IMR-90 (cell line): ENCODE data around the gene SREK1. TPM values are rescaled to one million over a fixed set of nuclear protein-coding genes. Genes with fewer than 3 reads are reported as not detected.

ENCODE experiments used
- ATAC-seq: fragments of 200-7000 bp; cut with Tn5 transposase; 2 replicates; pipeline ENCODE4 v1.9.1; 2020; ENCODE audit warnings: low read depth, mild to moderate bottlenecking, moderate library complexity
- BruUV-seq: library from RNA; stranded (reverse); fragments of 400-500 nt; replicated peaks from 2 replicates; lab custom pipeline; 2021; lab: Mats Ljungman, UMichigan
- CTCF ChIA-PET: fragments of 300-600 bp; formaldehyde crosslinking; extraction: SDS; loops from one replicate; lab custom pipeline; 2021; ENCODE audit warnings: antibody characterized with exemption; lab: Yijun Ruan, JAX
- POLR2A ChIA-PET: fragments of 300-600 bp; sonication (Branson Sonifier 250); formaldehyde crosslinking; loops from one replicate; lab custom pipeline; 2022; ENCODE audit warnings: antibody characterized with exemption; ENCODE audit not compliant: unreplicated experiment; lab: Charles Lee
- DNase-seq: peaks from one replicate; pipeline ENCODE4 v3.0.0; 2013
- H2AFZ ChIP-seq: replicated peaks from 2 replicates; pipeline ENCODE3; 2013; ENCODE audit warnings: low read length, mild to moderate bottlenecking; ENCODE audit not compliant: poor library complexity
- H2AK5ac ChIP-seq: 2 replicates; pipeline ENCODE4 v1.6.1; 2013; ENCODE audit warnings: low read depth, low read length, inconsistent platforms
- H2AK9ac ChIP-seq: replicated peaks from 2 replicates; pipeline ENCODE3; 2013; ENCODE audit warnings: mild to moderate bottlenecking, low read depth, low read length, moderate library complexity; ENCODE audit not compliant: poor library complexity
- H2BK120ac ChIP-seq: 2 replicates; pipeline ENCODE4 v1.6.1; 2013; ENCODE audit warnings: low read depth, low read length, inconsistent platforms
- H2BK15ac ChIP-seq: 3 replicates; pipeline ENCODE4 v1.6.1; 2013; ENCODE audit warnings: low read depth, low read length, inconsistent platforms
- H2BK20ac ChIP-seq: 2 replicates; pipeline ENCODE4 v1.6.1; 2013; ENCODE audit warnings: low read depth, mild to moderate bottlenecking, inconsistent platforms, low read length, moderate library complexity
- H2BK5ac ChIP-seq: 2 replicates; pipeline ENCODE4 v1.6.1; 2013; ENCODE audit warnings: mild to moderate bottlenecking, low read depth, low read length, inconsistent platforms; ENCODE audit not compliant: poor library complexity, severe bottlenecking
- H3K14ac ChIP-seq: replicated peaks from 2 replicates; pipeline ENCODE4 v1.6.1; 2013; ENCODE audit warnings: low read depth, low read length, inconsistent platforms
- H3K18ac ChIP-seq: 2 replicates; pipeline ENCODE4 v1.6.1; 2013; ENCODE audit warnings: low read depth, low read length, control low read depth
- H3K23ac ChIP-seq: 2 replicates; pipeline ENCODE4 v1.6.1; 2013; ENCODE audit warnings: low read depth, low read length, inconsistent platforms
- H3K27ac ChIP-seq: 2 replicates; pipeline ENCODE4 v1.5.1; 2013; ENCODE audit warnings: mild to moderate bottlenecking, control low read depth, low read length; ENCODE audit not compliant: insufficient read depth
- H3K27me3 ChIP-seq: 2 replicates; pipeline ENCODE4 v1.6.1; 2013; ENCODE audit warnings: low read length; ENCODE audit not compliant: control insufficient read depth, insufficient read depth
- H3K36me3 ChIP-seq: 2 replicates; pipeline ENCODE4 v1.6.1; 2013; ENCODE audit warnings: low read length, mixed read lengths; ENCODE audit not compliant: control insufficient read depth, insufficient read depth
- H3K4ac ChIP-seq: 2 replicates; pipeline ENCODE4 v1.6.1; 2013; ENCODE audit warnings: low read depth, low read length, inconsistent platforms
- H3K4me1 ChIP-seq: 2 replicates; pipeline ENCODE4 v1.6.1; 2013; ENCODE audit warnings: low read length, mixed read lengths; ENCODE audit not compliant: control insufficient read depth, insufficient read depth
- H3K4me2 ChIP-seq: 2 replicates; pipeline ENCODE4 v1.6.1; 2013; ENCODE audit warnings: low read depth, mild to moderate bottlenecking, control low read depth, low read length, moderate library complexity
- H3K4me3 ChIP-seq: 2 replicates; pipeline ENCODE4 v1.5.1; 2013; ENCODE audit warnings: low read depth, mild to moderate bottlenecking, control low read depth, low read length, moderate library complexity; ENCODE audit not compliant: insufficient read depth
- H3K56ac ChIP-seq: 2 replicates; pipeline ENCODE4 v1.6.1; 2013; ENCODE audit warnings: low read length, inconsistent platforms; ENCODE audit not compliant: insufficient read depth; ENCODE audit errors: extremely low read depth
- H3K79me1 ChIP-seq, 2 experiments: 2 replicates each; pipeline ENCODE4 v1.6.1; 2013; ENCODE audit warnings: low read length in 2 of 2, inconsistent platforms in 1 of 2, low read depth in 1 of 2
- H3K9ac ChIP-seq: 2 replicates; pipeline ENCODE4 v1.6.1; 2013; ENCODE audit warnings: low read depth, low read length, control low read depth
- H3K9me1 ChIP-seq: 2 replicates; pipeline ENCODE4 v1.6.1; 2013; ENCODE audit warnings: low read length, inconsistent platforms; ENCODE audit not compliant: insufficient read depth
- H3K9me3 ChIP-seq: 2 replicates; pipeline ENCODE4 v1.6.1; 2013; ENCODE audit warnings: low read length; ENCODE audit not compliant: control insufficient read depth, insufficient read depth
- H4K20me1 ChIP-seq: 2 replicates; pipeline ENCODE4 v1.6.1; 2013; ENCODE audit warnings: low read length, inconsistent platforms; ENCODE audit not compliant: insufficient read depth
- H4K5ac ChIP-seq: 2 replicates; pipeline ENCODE4 v1.6.1; 2013; ENCODE audit warnings: mild to moderate bottlenecking, low read depth, low read length, control low read depth
- H4K8ac ChIP-seq, 2 experiments: 2 replicates each; pipeline ENCODE4 v1.6.1; 2013; ENCODE audit warnings: low read depth in 2 of 2, low read length in 2 of 2, control low read depth in 1 of 2, inconsistent platforms in 1 of 2
- H4K91ac ChIP-seq: 2 replicates; pipeline ENCODE4 v1.6.1; 2013; ENCODE audit warnings: low read depth, low read length, inconsistent platforms; ENCODE audit not compliant: insufficient read depth
- NFE2L2 ChIP-seq: fragments of 150-350 bp; IDR thresholded peaks from 2 replicates; pipeline ENCODE4 v1.6.1; 2016; ENCODE audit warnings: low read depth, mild to moderate bottlenecking, low read length
- RCOR1 ChIP-seq: IDR thresholded peaks from 2 replicates; pipeline ENCODE4 v1.6.1; 2012; ENCODE audit warnings: mild to moderate bottlenecking, low read length, improper control_type of control experiment; ENCODE audit not compliant: insufficient replicate concordance
- WGBS, 2 experiments: methylation state at CpG; one replicate each; pipeline versions ENCODE4 v1.1.5 to v1.1.7; 2013; ENCODE audit warnings: missing lambda C conversion rate in 2 of 2; ENCODE audit not compliant: insufficient read length in 1 of 2; ENCODE audit errors: extremely low coverage in 2 of 2; 5-methylcytosine and 5-hydroxymethylcytosine counted together
- dilution Hi-C: fragments of 300-500 bp; cut with HindIII; formaldehyde crosslinking; loops from one replicate; pipeline ENCODE4 v1.14.3; 2018; ENCODE audit warnings: low sequenced_read_pairs; ENCODE audit not compliant: unreplicated experiment
- in situ Hi-C: fragments of 300-500 bp; cut with MboI; formaldehyde crosslinking; loops from 3 replicates; pipeline ENCODE4 v1.14.3; 2019; ENCODE audit warnings: low sequenced_read_pairs, inconsistent platforms, mixed read lengths
- intact Hi-C: fragments of 100-400 bp; cut with micrococcal nuclease; formaldehyde crosslinking; loops from 2 replicates; pipeline ENCODE4 v1.10.0; 2022
- polyA plus RNA-seq, 3 experiments: library from polyadenylated mRNA; depleted of rRNA; stranded (reverse); fragments of >200 nt; gene quantifications; 2 replicates each; pipeline ENCODE4 v1.2.3, GENCODE V29; 2012; ENCODE audit warnings: low replicate concordance in 1 of 3
- total RNA-seq: library from RNA; depleted of rRNA; stranded (reverse); fragments of >200 nt; gene quantifications from 2 replicates; pipeline ENCODE4 v1.2.3, GENCODE V29; 2012

SREK1 gene
- total and polyA plus RNA-seq, 2 of the 4 experiments (the other 2 are of a cell fraction), result 23.0 to 36.2 TPM

- Histone ChIP-seq H2AK9ac (no peak overlapping the region), H3K9me1 (no peaks in the 10 kb centered on the region), H3K79me1 (peaks cover 13 to 42% of the 10 kb centered on the region in 2 experiments), H3K9me3 (no peaks in the 10 kb centered on the region), H3K14ac (no peak overlapping the region), H3K23ac (no peak overlapping the region), H3K4ac (no peak overlapping the region), H2BK15ac (no peak overlapping the region), H3K4me1 (peaks cover 3% of the 10 kb centered on the region), H3K18ac (no peak overlapping the region), H3K36me3 (peaks cover 3% of the 10 kb centered on the region; the same call in 1 of the 2 replicates), H2BK120ac (no peak overlapping the region), H3K4me2 (no peak overlapping the region), H4K5ac (no peak overlapping the region), H2BK5ac (no peak overlapping the region), H3K4me3 (no peak overlapping the region), H2AK5ac (no peak overlapping the region), H3K27ac (no peak overlapping the region), H3K9ac (no peak overlapping the region), H3K27me3 (no peaks in the 10 kb centered on the region), H3K56ac (no peak overlapping the region), H2AFZ (no peak overlapping the region), H4K20me1 (peaks cover 40% of the 10 kb centered on the region), H2BK20ac (no peak overlapping the region), H4K91ac (no peak overlapping the region), H4K8ac (no peak overlapping the region)
- DNase-seq (no peak), ATAC-seq (no peak)
- ChIA-PET POLR2A (no interaction called here), CTCF (interaction anchor here (1.1 kb wide), 1 partner anchor 58 kb away, joined by 3 read pairs; no protein-coding TSS in a partner anchor)
- dilution Hi-C loops (no loop called here), in situ Hi-C loops (no loop called here), intact Hi-C loops (no loop called here)
- BruUV-seq, result no TSS peak
- TF ChIP-seq RCOR1, result no peak
- TF ChIP-seq NFE2L2, result no peak
- WGBS, 2 experiments, result no CpG with 5 or more reads among the region's 2 CpGs
These were observed 6.9 kb downstream of the SREK1 start for GRCh38 chr5:66151030-66151429.
